ENCODE results near the gene PXDN.

Gene PXDN

DNA sequence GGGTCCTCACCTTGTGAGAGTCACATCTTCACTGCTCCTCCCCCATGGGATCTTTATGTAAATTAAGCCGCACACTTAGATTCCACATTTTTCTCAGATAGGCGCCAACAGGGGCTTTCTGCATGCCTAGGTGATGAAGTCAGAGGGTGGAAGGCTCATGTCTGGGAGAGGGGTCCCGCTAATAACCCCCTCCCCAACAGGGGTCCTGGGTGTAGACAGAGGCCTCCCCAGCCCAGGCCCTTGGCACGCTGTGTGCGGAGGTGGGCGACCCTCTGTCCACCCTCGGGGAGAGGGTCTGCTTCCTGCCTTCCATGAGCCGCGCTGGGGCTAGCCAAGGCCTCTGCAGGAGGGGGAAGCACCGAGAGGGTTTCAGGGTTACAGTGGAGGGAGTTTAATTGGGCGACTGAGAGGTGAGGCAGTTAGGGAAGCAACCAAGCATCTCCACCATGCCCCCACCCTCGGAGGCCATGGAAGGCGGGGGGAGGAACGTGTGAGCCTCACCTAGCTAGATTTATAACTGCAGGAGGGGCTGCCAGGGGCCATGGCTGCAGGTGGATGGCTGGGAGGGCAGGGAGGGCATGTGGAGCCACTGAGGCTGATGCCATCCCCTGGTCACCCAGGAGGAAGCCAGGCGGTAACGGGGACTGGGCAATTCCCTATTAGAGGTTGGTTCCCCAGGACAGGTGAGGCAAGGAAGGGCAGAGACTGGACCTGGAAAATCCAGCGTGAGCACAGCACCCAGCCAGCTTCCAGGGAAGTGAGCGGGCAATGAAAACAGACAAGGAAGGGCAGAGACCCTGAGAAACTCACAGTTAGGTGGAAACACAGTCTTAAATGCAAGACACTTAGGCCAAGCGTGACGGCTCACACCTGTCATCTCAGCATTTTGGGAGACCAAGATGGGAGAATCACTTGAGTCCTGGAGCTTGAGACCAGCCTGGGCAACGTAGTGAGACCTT lies 7.7 kb upstream of the PXDN start:
- no peaks in the 10 kb centered on the region for H3K27me3 ChIP-seq
- H3K9me3 ChIP-seq: no peaks in the 10 kb centered on the region
- no peaks in the 10 kb centered on the region for H3K4me1 ChIP-seq
- H3K36me3 ChIP-seq: no peaks in the 10 kb centered on the region
- no peak overlapping the region for H3K4me3 ChIP-seq (ENCODE audit: low read depth, low read length)
- TF ChIP-seq CTCF (IDR thresholded peaks at IDR 0.05; ENCODE audit: low read depth, low read length): no peak
- DNase-seq: no peak

DNA sequence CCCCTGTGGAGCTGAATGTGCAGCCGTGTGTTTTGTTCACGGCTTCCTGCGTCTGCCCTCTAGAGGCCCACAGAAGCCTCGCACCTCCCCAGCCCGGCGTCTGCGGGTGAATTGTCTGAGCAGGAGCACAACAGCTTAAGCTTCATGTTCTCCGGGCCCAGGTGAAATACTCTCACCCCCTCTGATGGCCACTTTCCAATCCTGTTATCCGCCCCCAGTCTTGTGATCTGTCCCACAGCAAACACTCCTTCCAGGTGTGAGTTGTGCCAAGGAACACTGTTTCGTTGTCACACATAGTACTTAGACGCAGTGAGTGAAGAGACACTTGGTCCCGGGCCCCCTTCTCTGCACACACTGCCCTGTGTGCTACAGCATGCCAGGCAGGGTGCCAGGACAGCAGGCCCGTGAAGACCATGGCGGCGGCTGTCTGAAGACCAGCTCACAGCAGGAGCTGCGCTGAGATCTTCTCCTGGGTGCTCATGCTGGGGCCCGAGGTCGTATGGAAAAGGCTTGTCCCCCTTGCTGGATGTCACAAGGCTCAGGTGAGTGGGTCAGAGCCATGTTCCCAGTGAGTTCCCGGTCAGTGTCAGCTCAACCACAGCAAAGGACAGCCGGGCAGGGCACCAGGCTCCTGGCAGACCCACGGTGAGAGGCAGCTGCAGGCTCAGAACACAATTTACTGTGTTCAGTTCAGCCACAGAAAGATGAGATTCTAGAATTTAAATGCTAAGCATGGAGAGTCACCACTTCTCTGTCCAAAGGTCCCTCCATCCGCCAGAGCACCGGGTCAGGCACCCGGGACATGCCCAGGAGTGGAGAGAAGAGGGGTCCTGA lies 6.8 kb upstream of the PXDN start:
- Histone ChIP-seq H3K36me3 (no peaks in the 10 kb centered on the region), H3K9me3 (no peaks in the 10 kb centered on the region), H3K4me1 (no peaks in the 10 kb centered on the region), H3K4me3 (ENCODE audit: low read depth, low read length) (no peak overlapping the region), H3K27me3 (no peaks in the 10 kb centered on the region)
- TF ChIP-seq CTCF (IDR thresholded peaks at IDR 0.05; ENCODE audit: low read depth, low read length): peak; percentile 69
- peak; percentile 60 for DNase-seq

DNA sequence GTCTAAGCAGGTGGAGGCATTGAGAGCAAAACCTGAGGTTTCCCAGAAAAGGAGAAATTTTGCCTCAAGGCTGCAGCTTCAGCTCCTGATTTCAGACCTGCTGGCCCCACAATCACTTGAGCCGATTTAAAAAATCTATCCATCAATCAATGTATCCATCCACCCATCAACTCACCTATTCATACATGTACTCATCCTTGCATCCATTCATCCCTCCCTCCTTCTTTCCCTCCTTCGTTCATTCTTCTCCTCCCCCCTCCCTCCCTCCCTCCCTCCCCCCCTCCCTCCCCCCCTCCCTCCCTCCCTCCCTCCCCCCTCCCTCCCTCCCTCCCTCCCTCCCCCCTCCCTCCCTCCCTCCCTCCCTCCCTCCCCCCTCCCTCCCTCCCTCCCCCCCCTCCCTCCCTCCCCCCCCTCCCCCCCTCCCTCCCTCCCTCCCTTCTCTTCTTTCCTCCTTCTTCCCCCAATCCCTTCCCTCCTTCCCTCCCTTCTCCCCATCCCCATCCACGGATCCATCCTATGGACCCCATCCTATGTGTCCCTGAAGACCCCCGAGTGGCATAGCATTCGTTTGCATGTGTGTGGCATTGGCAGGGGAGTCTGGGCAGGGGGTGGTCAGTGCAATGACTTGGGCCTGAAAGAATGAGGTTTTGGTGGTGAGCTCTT lies 6.1 kb upstream of the PXDN start:
- Histone ChIP-seq H3K4me1 (no peaks in the 10 kb centered on the region), H3K4me3 (ENCODE audit: low read depth, low read length) (no peak overlapping the region), H3K9me3 (no peaks in the 10 kb centered on the region), H3K27me3 (peaks cover 6% of the 10 kb centered on the region), H3K36me3 (no peaks in the 10 kb centered on the region)
- no peak for DNase-seq
- TF ChIP-seq CTCF (IDR thresholded peaks at IDR 0.05; ENCODE audit: low read depth, low read length): no peak

GRCh38 chr2:1749489-1750119 lies 5.3 kb upstream of the PXDN start:
- H3K27me3 ChIP-seq: peaks cover 14% of the 10 kb centered on the region
- H3K9me3 ChIP-seq: no peaks in the 10 kb centered on the region
- no peak for DNase-seq
- H3K4me1 ChIP-seq: no peaks in the 10 kb centered on the region
- no peak overlapping the region for H3K4me3 ChIP-seq (ENCODE audit: low read depth, low read length)
- H3K36me3 ChIP-seq: no peaks in the 10 kb centered on the region
- TF ChIP-seq CTCF (IDR thresholded peaks at IDR 0.05; ENCODE audit: low read depth, low read length): no peak

DNA sequence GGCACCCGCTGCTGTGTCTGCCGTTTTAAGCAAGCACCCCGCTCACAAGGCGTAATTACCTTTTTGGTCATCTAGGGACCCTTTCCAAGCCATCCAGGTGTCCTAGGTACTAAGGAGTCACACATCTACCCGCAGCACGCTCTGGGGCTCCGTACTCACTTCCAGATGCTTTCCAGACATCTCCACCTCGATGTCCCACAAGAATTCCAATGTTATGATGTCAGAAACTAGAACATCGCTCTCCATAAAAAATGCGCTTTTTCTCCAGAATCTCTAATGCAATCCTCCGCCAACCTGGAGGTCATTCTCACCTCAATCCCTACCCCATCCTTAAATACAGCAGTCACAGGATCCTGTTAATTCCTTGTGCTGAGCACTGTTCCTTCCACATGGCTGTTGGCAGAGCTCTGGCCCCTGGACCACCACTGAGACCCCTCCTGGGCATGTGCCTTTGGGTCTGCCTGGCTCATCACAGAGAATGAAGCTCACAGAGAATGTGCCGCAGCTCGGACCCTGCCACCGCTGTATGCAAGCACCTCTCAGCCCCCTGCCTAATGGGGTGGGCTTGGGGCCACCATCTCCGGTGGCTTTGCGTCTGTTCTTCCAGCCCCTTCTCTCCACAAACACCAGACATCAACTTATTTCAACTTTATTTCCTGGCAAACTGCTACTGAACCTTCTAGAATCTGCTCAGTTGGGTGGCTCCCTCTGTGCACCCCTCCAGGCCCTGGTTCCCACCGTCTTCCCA lies 4.6 kb upstream of the PXDN start:
- TF ChIP-seq CTCF (IDR thresholded peaks at IDR 0.05; ENCODE audit: low read depth, low read length): no peak
- Histone ChIP-seq H3K9me3 (no peaks in the 10 kb centered on the region), H3K4me3 (ENCODE audit: low read depth, low read length) (no peak overlapping the region), H3K27me3 (peaks cover 20% of the 10 kb centered on the region), H3K4me1 (no peaks in the 10 kb centered on the region), H3K36me3 (no peaks in the 10 kb centered on the region)
- no peak for DNase-seq
